ENCODE data around the gene TAB2.

TAB2 gene

GRCh38 chr6:149317644-149318571 lies at the start of gene TAB2:
Gene TAB2, plus strand, starts transcription at chr6:149317712. Its CDS starts 52,286 bp downstream, at chr6:149369998.
- peak; percentile 78 for DNase-seq (ENCODE audit: low read depth)

- DNase-seq (ENCODE audit: low read depth) = no peak
Measured at GRCh38 chr6:149268146-149268545, 49.4 kb upstream of the TAB2 start.

- DNase-seq (ENCODE audit: low read depth) = no peak
Measured at GRCh38 chr6:149268768-149269167, 48.7 kb upstream of the TAB2 start.

- DNase-seq (ENCODE audit: low read depth) = no peak
Measured at GRCh38 chr6:149270616-149271015, 46.9 kb upstream of the TAB2 start.

GRCh38 chr6:149271348-149272340 lies 45.9 kb upstream of the TAB2 start:
- DNase-seq (ENCODE audit: low read depth) = peak; percentile 62

- no peak for DNase-seq (ENCODE audit: low read depth)
Measured at GRCh38 chr6:149273318-149273717, 44.2 kb upstream of the TAB2 start.

GRCh38 chr6:149275621-149276020 lies 41.9 kb upstream of the TAB2 start:
- DNase-seq (ENCODE audit: low read depth) = no peak

GRCh38 chr6:149277621-149278020 lies 39.9 kb upstream of the TAB2 start:
- no peak for DNase-seq (ENCODE audit: low read depth)

GRCh38 chr6:149278997-149279396 lies 38.5 kb upstream of the TAB2 start:
- no peak for DNase-seq (ENCODE audit: low read depth)

- no peak for DNase-seq (ENCODE audit: low read depth)
Measured at GRCh38 chr6:149284904-149285303, 32.6 kb upstream of the TAB2 start.

GRCh38 chr6:149285626-149286025 lies 31.9 kb upstream of the TAB2 start:
- DNase-seq (ENCODE audit: low read depth) = no peak

GRCh38 chr6:149286905-149287304 lies 30.6 kb upstream of the TAB2 start:
- no peak for DNase-seq (ENCODE audit: low read depth)

- no peak for DNase-seq (ENCODE audit: low read depth)
Measured at GRCh38 chr6:149289192-149289781, 28.2 kb upstream of the TAB2 start.

- DNase-seq (ENCODE audit: low read depth) = no peak
Measured at GRCh38 chr6:149289966-149290365, 27.5 kb upstream of the TAB2 start.

GRCh38 chr6:149293244-149293643 lies 24.3 kb upstream of the TAB2 start:
- DNase-seq (ENCODE audit: low read depth) = no peak

- no peak for DNase-seq (ENCODE audit: low read depth)
Measured at GRCh38 chr6:149300563-149300962, 16.9 kb upstream of the TAB2 start.

- DNase-seq (ENCODE audit: low read depth) = no peak
Measured at GRCh38 chr6:149302723-149303122, 14.8 kb upstream of the TAB2 start.

GRCh38 chr6:149303468-149303867 lies 14.0 kb upstream of the TAB2 start:
- no peak for DNase-seq (ENCODE audit: low read depth)

GRCh38 chr6:149305372-149305771 lies 12.1 kb upstream of the TAB2 start:
- no peak for DNase-seq (ENCODE audit: low read depth)

- DNase-seq (ENCODE audit: low read depth) = no peak
Measured at GRCh38 chr6:149306967-149307366, 10.5 kb upstream of the TAB2 start.

- no peak for DNase-seq (ENCODE audit: low read depth)
Measured at GRCh38 chr6:149311293-149311692, 6.2 kb upstream of the TAB2 start.

GRCh38 chr6:149311766-149312165 lies 5.7 kb upstream of the TAB2 start:
- no peak for DNase-seq (ENCODE audit: low read depth)
